MV-4-11 (cell line): ENCODE measurements around the gene ABAT.

Experiments used
- DNase-seq: peaks from one replicate; lab custom pipeline; 2025; lab: John Stamatoyannopoulos, UW

Gene ABAT

DNA sequence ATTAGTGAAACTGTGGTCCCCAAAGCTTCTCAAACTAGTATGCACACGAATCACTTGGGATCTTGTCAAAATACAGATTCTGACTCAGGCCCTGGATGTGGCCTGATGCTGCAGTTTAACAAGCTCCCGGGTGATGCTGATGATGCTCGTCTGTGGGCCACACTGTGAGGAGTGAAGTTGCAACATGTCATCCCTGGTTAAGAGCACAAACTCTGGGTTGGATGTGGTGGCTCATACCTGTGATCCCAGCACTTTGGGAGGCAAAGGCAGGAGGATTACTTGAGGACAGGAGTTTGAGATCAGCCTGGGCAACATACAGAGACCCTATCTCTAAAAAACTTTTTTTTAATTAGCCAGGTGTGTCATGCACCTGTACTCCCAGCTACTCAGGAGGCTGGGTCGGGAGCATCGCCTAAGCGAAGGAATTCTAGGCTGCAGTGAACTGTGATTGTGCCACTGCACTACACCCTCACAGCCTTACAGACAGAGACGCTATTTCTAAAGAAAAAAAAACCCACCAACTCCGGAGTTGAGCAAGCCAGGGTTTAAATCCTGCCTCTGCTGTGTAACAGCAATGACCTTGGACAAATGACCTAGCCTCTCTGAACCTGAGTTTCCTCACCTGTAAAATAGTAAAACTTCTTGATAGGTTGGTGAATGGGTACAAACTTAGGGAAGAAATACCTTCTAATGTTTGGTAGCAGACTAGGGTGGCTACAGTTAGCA, 24.4 kb upstream of the ABAT start:
- no peak for DNase-seq

DNA sequence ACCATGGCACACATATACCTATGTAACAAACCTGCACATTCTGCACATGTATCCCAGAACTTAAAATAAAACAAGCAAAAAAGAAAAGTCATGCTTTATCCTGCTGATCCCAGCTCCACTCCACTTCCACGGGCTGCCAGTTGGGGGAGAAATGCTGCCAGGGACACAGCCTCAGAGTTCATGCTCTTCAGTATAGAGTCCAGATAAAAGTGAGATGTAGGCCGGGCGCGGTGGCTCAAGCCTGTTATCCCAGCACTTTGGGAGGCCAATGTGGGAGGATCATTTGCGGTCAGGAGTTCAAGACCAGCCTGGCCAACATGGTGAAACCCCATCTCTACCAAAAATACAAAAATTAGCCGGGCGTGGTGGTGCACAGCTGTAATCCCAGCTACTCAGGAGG, 22.5 kb upstream of the ABAT start:
- peak; percentile 1 for DNase-seq

DNA sequence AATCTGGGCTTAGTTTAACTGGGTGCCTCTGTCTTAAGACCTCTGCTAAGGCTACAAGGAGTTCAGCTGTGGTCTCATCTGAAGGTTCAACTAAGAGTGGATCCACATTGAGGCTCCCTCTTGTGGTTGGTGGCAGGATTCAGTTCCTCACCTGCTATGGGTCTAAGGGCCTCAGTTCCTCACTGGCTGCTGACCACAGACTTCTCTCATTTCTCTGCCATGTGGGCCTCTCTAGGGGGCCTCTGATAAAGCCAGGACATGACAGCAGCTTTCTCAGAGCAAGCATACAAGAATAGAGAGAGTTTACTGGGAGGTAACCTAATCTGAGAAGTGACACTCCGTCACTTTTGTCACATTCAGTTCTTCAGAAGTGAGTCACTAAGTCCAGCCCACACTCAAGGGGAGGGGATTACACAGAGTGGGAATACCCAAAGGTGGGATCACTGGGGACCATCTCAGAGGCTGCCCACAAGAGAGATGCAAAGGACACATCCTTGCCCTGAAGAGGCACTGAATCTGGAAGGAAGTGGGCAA, 19.2 kb upstream of the ABAT start:
- DNase-seq = peak; percentile 85

DNA sequence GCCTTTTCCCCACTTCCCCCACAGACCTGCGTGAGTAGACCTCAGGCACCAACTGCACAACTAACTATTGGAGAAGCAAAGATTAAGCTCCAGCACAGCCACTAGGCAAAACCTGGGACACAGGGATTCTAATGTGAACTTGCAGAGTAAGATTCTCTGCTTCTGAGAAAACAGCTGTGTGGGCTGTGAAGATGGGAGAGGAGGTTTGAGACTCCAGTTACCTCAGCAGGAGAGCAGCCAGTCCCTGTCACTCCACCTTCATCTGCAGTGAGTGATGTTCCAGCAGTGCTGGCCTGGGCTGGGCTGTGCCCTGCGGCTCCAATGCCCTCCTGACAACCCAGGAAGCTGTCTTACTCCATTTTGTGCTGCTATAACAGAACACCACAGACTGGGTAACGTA, 18.0 kb upstream of the ABAT start:
- no peak for DNase-seq

DNA sequence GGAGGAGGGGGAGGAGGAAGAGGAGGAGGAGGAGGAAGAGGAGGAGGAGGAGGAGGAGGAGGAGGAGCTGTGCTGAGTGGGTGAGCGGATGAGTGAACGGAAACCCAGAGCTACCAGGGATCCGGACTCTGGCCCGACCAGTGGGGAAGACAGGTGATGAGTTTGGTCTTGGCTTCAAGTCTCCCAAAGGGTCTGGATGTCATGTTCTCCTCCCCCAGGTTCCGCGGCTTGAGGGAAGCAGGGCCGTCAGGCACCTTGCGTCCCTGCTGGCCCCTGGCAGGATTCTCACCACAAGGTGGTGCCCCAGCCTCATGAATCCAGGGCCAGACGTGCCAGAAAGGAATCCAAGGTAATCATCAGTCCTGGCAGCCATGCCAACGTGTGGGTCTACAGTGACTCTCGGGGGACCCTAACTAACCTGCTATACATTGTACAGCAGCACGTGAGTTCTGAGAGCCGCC, 13.5 kb upstream of the ABAT start:
- peak; percentile 27 for DNase-seq

DNA sequence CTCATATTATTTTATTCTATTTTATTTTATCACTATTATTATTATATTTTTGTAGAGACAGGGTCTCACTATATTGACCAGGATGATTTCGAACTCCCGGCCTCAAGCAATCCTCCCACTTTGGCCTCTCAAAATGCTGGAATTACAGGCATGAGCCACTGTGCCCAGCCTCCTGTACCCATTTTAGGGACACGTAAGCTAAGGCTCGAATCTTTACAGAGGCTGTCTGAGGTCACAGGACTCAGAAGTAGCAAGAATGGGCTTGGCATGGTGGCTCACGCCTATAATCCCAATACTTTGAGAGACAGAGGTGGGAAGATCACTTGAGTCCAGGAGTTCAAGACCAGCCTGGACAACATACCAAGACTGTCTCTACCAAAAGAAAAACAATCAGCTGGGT, 12.7 kb upstream of the ABAT start:
- DNase-seq = no peak

DNA sequence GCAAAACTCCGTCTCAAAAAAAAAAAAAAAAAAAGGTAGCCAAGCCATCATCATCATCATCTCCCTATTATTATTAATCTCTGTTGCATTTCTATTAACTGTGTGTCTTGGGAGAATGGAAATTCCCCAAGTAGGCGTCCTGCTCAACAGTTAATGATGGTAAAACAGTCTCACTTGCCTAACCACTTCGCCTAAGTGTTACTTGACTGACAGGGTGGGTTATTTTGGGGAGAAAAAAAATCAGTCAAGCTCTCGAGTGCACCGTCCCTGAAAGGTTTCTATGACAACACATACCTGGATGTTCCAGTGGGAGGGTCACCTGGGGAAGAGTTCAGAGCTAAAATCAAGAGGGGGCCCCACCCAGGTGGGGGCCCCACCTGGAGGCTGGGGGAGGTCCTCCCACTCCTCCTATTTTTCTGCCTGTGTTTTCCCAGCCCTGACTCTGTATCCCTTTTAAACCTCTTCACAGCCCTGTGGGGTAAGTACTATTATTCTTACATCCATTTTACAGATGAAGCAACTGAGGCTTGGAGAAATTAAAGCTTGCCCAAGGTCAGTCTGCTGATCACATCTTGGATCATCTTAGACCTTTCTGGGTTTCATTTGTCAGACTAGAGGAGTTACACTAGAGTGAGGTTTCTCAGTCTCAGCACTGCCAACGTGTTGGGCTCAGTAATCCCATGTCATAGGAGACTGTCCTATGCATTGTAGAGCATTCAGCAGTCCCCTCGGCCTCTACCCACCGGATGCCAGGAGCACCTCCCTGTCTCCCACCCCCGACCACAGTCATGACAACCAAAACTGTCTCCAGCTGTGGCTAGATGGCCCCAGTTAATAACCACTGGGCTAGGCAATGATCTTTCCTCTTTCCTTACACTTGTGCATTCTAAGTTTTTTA, 11.0 kb upstream of the ABAT start:
- DNase-seq = no peak

DNA sequence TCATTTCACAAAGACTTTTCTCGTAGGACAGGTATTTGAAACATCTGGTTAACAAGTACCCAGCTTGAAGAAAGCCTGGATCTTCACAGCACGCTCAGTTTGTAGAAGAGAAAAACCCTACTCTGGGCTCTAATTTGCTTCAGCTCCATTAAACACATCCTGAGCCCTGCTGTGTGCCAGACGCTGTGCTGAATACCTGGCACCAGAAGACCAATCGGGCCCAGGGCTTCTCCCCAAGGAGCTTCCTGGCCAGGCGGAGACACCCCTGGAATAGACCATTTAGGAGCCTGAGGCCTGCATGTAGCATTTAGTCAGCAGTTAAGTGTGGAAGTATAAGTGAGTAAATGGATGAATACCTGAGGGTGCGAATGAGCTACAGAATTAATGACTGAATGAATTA, 8.9 kb upstream of the ABAT start:
- DNase-seq = no peak

DNA sequence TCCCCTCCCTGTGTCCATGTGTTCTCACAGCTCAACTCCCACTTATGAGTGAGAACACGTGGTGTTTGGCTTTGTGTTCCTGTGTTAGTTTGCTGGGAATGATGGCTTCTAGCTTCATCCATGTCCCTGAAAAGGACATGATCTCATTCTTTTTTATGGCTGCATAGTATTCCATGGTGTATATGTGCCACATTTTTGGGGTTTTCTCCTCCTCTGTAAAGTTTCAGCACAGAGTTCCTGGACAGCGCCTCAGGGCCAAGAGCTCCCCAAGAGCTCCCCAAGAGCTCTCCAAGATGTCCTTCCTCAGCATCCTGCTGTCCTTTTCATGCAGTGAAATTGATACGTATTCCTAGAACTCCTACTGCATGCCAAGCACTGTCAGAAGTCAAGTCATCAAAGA, 6.9 kb upstream of the ABAT start:
- no peak for DNase-seq

DNA sequence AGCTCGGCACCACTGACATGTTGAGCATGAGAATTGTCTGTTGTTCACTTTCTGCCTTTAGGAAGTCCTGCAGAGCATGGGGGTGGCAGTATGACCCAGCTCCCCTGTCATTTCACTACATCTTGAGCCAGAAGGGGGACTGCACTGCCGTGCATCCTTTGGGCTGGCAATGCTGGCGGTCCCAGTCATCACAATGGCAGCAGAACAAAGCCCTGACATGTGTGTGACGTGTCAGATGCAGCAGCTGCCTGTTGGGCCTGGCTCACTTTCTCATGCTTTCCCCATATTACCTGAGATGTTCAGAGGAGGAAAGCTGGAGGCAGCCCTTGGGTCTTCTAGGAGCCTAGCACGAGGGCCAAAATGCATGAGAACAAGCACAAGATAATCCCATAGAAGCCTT, 6.3 kb upstream of the ABAT start:
- DNase-seq = no peak

DNA sequence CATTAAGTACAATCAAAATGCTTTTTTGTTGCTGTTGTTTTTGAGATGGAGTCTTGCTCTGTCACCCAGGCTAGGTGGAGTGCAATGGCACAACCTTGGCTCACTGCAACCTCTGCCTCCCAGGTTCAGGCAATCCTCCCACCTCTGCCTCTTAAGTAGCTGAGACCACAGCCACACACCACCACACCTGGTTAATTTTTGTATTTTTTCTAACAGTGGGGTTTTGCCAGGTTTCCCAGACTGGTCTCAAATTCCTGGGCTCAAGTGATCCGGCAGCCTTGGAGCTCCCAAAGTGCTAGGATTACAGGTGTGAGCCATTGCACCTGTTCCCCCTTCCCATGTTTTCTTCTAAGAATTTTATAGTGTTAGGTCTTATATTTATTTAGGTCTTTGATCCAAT, 4.9 kb upstream of the ABAT start:
- DNase-seq = no peak

DNA sequence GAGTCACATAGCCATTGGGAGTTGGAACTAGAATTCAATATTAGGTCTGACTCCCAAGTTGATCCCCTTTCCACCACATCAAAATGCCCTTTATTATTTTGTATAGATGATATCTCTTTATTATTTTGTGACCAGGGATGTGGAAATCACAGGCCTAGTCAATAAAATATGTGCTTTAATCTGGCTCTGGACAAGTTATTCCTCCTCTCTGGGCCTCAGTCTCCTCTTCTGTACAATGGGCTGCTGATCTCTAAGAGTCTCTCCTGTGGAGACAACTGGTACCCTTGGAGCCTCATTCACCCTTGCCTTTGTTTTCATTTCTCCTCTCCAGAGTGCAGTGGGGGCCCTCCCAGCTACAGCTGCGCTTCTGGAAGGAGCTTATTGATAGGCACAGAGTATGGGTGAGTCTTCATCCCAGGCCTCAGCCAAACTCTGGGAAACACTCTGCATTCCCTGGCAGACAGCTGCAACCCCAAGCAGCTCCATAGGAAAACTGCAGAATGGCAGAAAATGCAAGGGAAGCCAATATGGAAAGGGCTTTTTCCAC, 4.3 kb upstream of the ABAT start:
- no peak for DNase-seq

DNA sequence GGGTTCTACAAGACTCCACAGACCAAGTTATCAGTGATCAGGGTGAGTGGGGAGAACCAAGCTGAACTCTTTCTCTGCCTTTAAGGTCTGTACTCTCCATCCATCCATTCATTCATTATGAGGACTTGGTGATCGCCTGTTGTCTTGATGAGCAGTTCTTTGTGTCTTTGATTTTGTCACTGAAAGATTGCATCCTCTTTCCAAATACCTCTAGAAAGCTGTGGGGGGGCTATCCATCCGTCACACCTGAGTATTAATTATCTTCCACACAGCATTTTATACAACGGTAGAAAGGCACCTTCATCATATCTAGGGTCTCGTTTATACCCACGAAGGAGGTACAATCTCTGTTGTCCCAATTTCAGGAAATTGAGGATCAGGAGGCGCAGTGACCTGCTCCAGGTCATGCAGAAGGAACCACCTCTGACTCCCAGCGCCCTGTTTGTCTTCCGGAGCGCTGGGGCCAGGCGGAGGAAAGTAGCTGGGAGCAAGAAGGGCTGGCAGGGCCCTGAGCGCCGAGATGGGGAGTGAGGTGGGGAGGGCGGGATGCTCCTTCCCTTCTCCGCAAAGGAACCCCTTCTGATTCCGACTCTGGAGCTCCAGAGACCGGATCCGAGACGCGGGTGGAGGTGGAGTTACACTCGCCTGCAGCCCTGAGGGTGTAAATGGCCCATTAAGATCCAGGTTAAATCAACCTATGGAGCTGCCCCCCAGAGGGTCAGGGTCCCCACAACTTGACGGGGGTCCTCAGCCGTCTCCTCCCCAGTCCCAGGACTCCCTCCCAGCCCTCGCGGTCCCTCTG, 605 bp upstream of the ABAT start:
- DNase-seq = no peak

DNA sequence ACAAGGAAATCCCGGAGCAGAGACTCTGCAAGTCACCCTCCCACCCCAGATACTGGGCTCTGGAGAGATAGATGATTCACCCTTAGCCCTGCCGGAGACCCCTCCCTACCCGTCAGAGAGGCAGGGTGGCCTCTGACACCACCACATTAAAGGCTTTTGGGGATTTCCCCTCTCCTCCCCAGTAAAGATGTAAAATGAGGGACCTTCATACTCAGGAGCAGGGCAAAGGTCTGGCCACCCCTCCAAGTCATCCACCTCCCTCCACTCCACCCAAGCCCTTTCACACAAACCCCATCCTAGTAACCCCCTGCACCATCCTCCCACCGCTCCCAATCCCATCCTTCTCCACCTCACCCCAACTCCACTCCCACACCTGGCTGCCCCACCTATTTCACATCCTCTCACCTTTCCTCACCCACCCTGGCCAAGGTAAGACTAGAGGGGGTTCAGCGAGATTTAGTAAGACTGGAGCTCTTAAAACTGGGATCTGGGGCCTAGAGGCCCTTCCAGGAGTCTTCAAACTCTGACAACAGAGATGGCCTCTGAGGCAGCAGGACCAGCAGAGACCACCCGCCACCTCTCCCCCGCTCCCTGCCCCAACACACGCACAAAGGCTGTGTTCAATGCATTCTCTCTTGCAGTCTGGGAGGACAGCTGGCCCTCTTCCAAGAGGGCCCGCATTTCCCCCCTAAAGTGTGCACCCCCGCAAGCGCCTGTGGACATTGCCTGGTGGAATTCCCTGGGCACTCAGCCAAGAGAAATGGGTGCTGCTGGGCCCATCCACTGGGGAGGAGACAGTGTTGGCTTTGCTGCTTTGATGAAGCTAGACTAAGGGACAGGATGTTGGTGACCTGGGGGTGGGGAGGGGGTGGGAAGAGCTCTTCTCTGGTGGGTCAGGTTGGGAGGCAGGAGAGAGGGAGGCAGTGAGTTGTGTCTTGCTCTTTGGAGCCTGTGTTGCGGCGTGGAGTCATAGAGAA, 1.1 kb downstream of the ABAT start:
- DNase-seq = no peak

DNA sequence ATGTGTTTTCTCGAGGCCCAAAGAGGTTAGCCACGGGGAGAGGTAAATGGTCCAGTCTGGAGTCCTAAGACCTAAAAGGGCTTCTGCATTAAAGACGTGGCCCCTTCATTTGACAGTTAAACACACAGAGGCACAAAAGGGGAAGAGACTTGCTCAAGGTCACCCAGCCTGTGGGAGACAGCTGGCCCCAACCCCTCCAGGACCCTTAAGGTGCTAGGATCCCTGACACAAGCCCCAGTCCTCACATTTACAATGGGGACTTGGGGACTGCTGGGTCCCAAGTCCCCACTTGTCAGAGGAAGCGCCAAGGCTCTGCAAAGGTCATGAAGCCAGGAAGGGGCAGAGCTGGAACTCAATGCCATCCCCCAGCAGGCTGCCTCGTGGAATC, 1.7 kb downstream of the ABAT start:
- DNase-seq = no peak

DNA sequence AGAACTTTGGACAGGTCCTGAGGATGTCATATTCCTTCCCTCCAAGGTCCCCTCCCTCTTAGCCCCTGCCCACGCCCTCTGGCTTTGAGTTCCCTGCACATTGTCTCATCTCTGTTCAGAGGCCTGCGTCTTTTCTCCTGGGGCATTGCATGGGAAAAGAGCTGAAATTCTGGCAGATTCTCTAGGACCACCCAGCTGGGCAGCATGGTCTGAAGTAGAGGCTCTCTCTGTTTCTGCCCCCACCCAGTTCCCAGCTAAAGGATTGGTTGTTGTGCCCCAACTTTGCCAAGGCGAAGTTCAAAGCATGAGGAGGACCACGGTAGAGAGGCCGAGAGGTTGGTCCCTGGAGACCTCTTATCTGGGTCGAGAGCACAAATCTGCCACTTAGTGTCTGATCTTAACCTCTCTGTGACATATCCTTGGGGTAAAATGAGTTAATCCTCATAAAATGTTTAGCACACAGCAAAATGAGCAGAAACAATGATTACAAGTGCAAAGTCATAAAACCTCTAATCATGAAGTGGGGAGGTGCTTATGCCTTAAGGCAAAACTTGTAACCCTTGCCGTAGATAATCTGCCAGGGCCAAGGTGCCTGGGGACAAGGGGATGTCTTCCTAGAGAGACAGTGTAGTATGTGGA, 2.4 kb downstream of the ABAT start:
- no peak for DNase-seq

DNA sequence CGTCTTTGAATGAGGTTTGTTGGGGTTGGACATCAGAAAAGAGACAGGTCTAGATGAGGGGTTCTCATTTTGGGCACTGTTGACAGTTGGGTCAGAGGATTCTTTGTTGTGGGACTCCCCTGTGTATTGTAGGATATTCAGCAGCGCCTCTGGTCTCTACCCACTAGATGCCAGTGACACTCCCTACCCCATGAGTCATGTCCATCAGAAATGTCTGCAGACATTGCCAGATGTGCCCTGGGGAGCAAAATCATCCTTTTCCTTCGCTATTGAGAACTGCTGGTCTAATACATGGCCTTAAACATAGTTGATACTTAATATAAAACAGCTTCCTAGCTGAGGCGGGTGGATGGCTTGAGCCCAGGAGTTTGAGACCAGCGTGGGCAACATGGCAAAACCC, 3.1 kb downstream of the ABAT start:
- no peak for DNase-seq

DNA sequence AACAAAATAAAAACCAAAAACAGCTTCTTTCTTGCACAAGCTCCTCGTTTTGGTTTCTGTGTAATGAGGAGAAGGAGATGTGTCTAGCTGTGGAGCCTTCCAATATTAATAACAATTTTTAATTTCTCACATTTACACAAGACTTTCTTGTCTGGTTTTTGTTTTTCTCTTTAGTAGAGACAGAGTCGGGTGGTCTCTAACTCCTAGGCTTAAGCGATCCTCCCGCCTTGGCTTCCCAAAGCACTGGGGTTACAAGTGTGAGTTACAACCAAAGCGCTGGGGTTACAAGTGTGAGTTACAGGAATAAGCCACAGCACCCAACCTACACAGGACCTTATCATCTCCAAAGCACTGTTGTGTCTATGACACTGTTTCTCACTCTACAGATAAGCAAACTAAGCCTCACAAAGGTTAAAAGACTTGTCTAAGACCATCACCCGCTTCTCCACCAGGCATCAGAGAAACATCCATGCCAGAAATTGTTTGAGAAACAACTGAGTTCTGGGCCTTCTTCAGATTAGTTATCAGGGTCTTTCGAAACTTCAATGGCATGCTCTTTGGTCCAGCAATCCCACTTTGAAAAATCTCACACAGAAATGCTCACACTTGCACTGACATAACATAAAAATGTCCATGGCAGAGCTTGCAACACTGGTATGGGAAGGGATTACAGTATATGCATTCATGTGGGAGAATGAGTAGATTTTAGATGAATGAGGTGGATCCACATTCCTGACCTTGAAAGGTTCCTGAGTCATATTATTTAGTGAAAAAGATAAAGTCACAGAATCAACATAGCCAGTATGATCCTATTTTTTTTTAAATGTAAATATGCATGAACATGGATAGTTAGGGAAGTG, 3.9 kb downstream of the ABAT start:
- no peak for DNase-seq

DNA sequence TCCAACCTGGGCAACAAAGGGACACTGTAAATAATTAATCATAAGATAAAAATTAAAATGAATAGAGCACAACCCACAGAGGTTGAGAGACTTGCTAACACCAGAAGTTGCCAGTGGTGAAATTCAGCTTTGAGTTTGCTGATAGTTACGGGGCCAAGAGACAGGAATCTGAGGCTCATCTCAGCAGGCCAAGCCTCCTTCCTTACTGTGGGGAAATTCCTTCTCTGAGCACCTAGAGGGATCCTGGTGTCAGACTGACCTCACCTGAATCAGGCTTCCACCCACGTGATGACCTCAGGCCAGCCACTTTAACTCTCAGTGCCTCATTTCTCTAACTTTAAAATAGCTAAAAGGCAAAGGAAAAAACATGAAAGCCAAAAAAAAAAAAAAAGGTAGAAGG, 4.7 kb downstream of the ABAT start:
- no peak for DNase-seq
